Right cardiac atrium (tissue), 5 donors: ENCODE measurements around the gene INO80. TPM values are rescaled to one million over a fixed set of nuclear protein-coding genes. Genes with fewer than 3 reads are reported as not detected.

Experiments
- ATAC-seq, 2 donors: fragments of 200-7000 bp; cut with Tn5 transposase; one replicate each; pipeline versions ENCODE4 v1.8.0 to v1.9.1; 2020; ENCODE audit warnings: moderate library complexity in 2 of 2, mild to moderate bottlenecking in 1 of 2
- DNase-seq, 3 donors: peaks; one replicate each; pipeline ENCODE4 v3.0.0-alpha.2; 2020
- H3K27ac ChIP-seq: one replicate; pipeline ENCODE4 v1.5.1; 2013; ENCODE audit warnings: mild to moderate bottlenecking, low read length, control low read depth, moderate library complexity
- H3K27me3 ChIP-seq: one replicate; pipeline ENCODE4 v1.6.1; 2013; ENCODE audit not compliant: control insufficient read depth, insufficient read depth
- H3K4me1 ChIP-seq: one replicate; pipeline ENCODE4 v1.6.1; 2013; ENCODE audit warnings: low read length; ENCODE audit not compliant: control insufficient read depth, insufficient read depth
- H3K4me3 ChIP-seq: one replicate; pipeline ENCODE4 v1.5.1; 2013; ENCODE audit warnings: low read length, control low read depth
- H3K9me3 ChIP-seq: one replicate; pipeline ENCODE4 v1.6.1; 2013; ENCODE audit warnings: low read length; ENCODE audit not compliant: control insufficient read depth
- WGBS: extraction: QIAGEN DNeasy Blood & Tissue Kit; methylation state at CpG from one replicate; pipeline ENCODE4 v1.1.7; 2013; 5-methylcytosine and 5-hydroxymethylcytosine counted together
- intact Hi-C, 4 donors: fragments of 100-400 bp; cut with DNase I; formaldehyde crosslinking; loops; one replicate each; pipeline versions ENCODE4 v1.11.0 to v1.14.0; 2022 to 2023
- polyA plus RNA-seq: library from polyadenylated mRNA; stranded (reverse); fragments of 200-250 nt; gene quantifications from one replicate; pipeline ENCODE4 v1.2.3, GENCODE V29; 2013
- total RNA-seq, 4 donors: library from RNA; stranded (reverse); fragmentation: NEBNext Ultra II Directional; extraction: Animal tissue kit (Norgen Biotek cat#: 25700); gene quantifications; one replicate each; pipeline ENCODE4 v1.2.1, GENCODE V29; 2021
- donor health status: healthy with polysubstance abuse.
- donor health status: DM: no; HTN: yes; CAD: no.
- donor health status: DM: no; HTN: no; CAD: no.
- donor health status: DM: no; HTN: yes; CAD: no; lungs with severe emphysema.
- donor health status: DM: yes; HTN: yes; CAD: no.

Gene INO80
- total and polyA plus RNA-seq, 5 donors, result 5.8 to 14.9 (median 12.1) TPM

GRCh38 chr15:41116962-41117252 is 827 bp upstream of the INO80 start:
- Histone ChIP-seq H3K4me1 (peaks cover 4% of the 10 kb centered on the region), H3K9me3 (no peaks in the 10 kb centered on the region), H3K27ac (peak overlapping the region; percentile 95), H3K27me3 (no peaks in the 10 kb centered on the region), H3K4me3 (peak overlapping the region; percentile 81)
- no peak for DNase-seq
- intact Hi-C loops, result no loop called here
- 83% methylated on average over 6 of the region's 6 CpGs for WGBS
- no peak for ATAC-seq

GRCh38 chr15:41115652-41116115 is 396 bp downstream of the INO80 start:
- ATAC-seq (peak; percentile 72 to 79), DNase-seq (peak in 2 of 3 donors; percentile 72 to 79)
- peak overlapping the region; percentile 81 for H3K4me3 ChIP-seq
- peaks cover 4% of the 10 kb centered on the region for H3K4me1 ChIP-seq
- H3K9me3 ChIP-seq, result no peaks in the 10 kb centered on the region
- peak overlapping the region; percentile 98 for H3K27ac ChIP-seq
- WGBS, result under 1% methylated on average over 46 of the region's 46 CpGs
- intact Hi-C loops, result no loop called here
- no peaks in the 10 kb centered on the region for H3K27me3 ChIP-seq

GRCh38 chr15:41115161-41115651 is 874 bp downstream of the INO80 start:
- intact Hi-C loops, result no loop called here
- ATAC-seq (no peak), DNase-seq (no peak)
- Histone ChIP-seq H3K27ac (peak overlapping the region; percentile 71), H3K4me1 (peaks cover 4% of the 10 kb centered on the region), H3K27me3 (no peaks in the 10 kb centered on the region), H3K9me3 (no peaks in the 10 kb centered on the region), H3K4me3 (peak overlapping the region; percentile 81)
- WGBS, result under 1% methylated on average over 10 of the region's 10 CpGs

GRCh38 chr15:41106947-41107346 is 9.1 kb downstream of the INO80 start:
- H3K4me1 ChIP-seq, result no peaks in the 10 kb centered on the region
- 83% methylated on average over 5 of the region's 5 CpGs for WGBS
- intact Hi-C loops, result no loop called here
- no peak for ATAC-seq
- H3K9me3 ChIP-seq, result no peaks in the 10 kb centered on the region
- H3K27me3 ChIP-seq, result no peaks in the 10 kb centered on the region
- no peak for DNase-seq
- no peak overlapping the region for H3K4me3 ChIP-seq
- no peak overlapping the region for H3K27ac ChIP-seq

GRCh38 chr15:41105348-41106334 is 10.4 kb downstream of the INO80 start:
- ATAC-seq, result no peak
- Histone ChIP-seq H3K4me3 (no peak overlapping the region), H3K9me3 (no peaks in the 10 kb centered on the region), H3K4me1 (no peaks in the 10 kb centered on the region), H3K27me3 (no peaks in the 10 kb centered on the region), H3K27ac (no peak overlapping the region)
- DNase-seq, result no peak
- intact Hi-C loops, result no loop called here
- WGBS, result 90% methylated on average over 11 of the region's 11 CpGs

GRCh38 chr15:41104234-41104633 is 11.8 kb downstream of the INO80 start:
- no peak for ATAC-seq
- H3K4me1 ChIP-seq, result peaks cover 2% of the 10 kb centered on the region
- WGBS, result 87% methylated on average over 2 of the region's 2 CpGs
- no peaks in the 10 kb centered on the region for H3K9me3 ChIP-seq
- DNase-seq, result no peak
- H3K27me3 ChIP-seq, result no peaks in the 10 kb centered on the region
- no peak overlapping the region for H3K4me3 ChIP-seq
- no peak overlapping the region for H3K27ac ChIP-seq
- intact Hi-C loops, result no loop called here

- Histone ChIP-seq H3K27ac (no peak overlapping the region), H3K9me3 (no peaks in the 10 kb centered on the region), H3K4me3 (no peak overlapping the region), H3K4me1 (peaks cover 2% of the 10 kb centered on the region), H3K27me3 (no peaks in the 10 kb centered on the region)
- ATAC-seq (no peak), DNase-seq (no peak)
- intact Hi-C loops, result no loop called here
- 95% methylated on average over 2 of the region's 2 CpGs for WGBS
Measured at GRCh38 chr15:41102854-41103253, 13.2 kb downstream of the INO80 start.

- H3K4me1 ChIP-seq, result peaks cover 2% of the 10 kb centered on the region
- no peak overlapping the region for H3K4me3 ChIP-seq
- 59% methylated on average over 6 of the region's 6 CpGs for WGBS
- H3K27ac ChIP-seq, result no peak overlapping the region
- DNase-seq (no peak), ATAC-seq (no peak)
- no peaks in the 10 kb centered on the region for H3K27me3 ChIP-seq
- intact Hi-C loops, result no loop called here
- no peaks in the 10 kb centered on the region for H3K9me3 ChIP-seq
Measured at GRCh38 chr15:41096178-41096577, 19.9 kb downstream of the INO80 start.

GRCh38 chr15:41085029-41085428 is 31.1 kb downstream of the INO80 start:
- ATAC-seq (no peak), DNase-seq (no peak)
- WGBS, result 82% methylated on average over 3 of the region's 3 CpGs
- Histone ChIP-seq H3K4me1 (no peaks in the 10 kb centered on the region), H3K27me3 (no peaks in the 10 kb centered on the region), H3K4me3 (no peak overlapping the region), H3K27ac (no peak overlapping the region), H3K9me3 (no peaks in the 10 kb centered on the region)
- intact Hi-C loops, result no loop called here

GRCh38 chr15:41080144-41080543 is 35.9 kb downstream of the INO80 start:
- intact Hi-C loops, result no loop called here
- Histone ChIP-seq H3K4me3 (no peak overlapping the region), H3K27ac (no peak overlapping the region), H3K9me3 (no peaks in the 10 kb centered on the region), H3K4me1 (no peaks in the 10 kb centered on the region), H3K27me3 (no peaks in the 10 kb centered on the region)
- ATAC-seq (no peak), DNase-seq (no peak)
- WGBS, result 85% methylated on average over 1 of the region's 1 CpG

- intact Hi-C loops, result no loop called here
- ATAC-seq, result no peak
- no peak for DNase-seq
- H3K4me1 ChIP-seq, result no peaks in the 10 kb centered on the region
- H3K27me3 ChIP-seq, result no peaks in the 10 kb centered on the region
- no peak overlapping the region for H3K4me3 ChIP-seq
- 92% methylated on average over 8 of the region's 8 CpGs for WGBS
- H3K27ac ChIP-seq, result no peak overlapping the region
- H3K9me3 ChIP-seq, result no peaks in the 10 kb centered on the region
Measured at GRCh38 chr15:41079717-41080116, 36.4 kb downstream of the INO80 start.
